Measurements from ENCODE around the gene OR52N5. TPM values are rescaled to one million over a fixed set of nuclear protein-coding genes. Genes with fewer than 3 reads are reported as not detected.

Gene OR52N5
- polyA plus RNA-seq, 2 of the 4 experiments (the other 2 are of a cell fraction): not detected

Other genes starting within 250 kb of the OR52N5 start
- not detected in 2 replicates for gene OR52H1, start 234.8 kb downstream of the OR52N5 start, polyA plus RNA-seq (2011; rRNA removed)
- not detected in 3 replicates for gene OR52H1, start 234.8 kb downstream of the OR52N5 start, polyA plus RNA-seq (2017; fragmentation: RNase III; extraction: RNeasy Plus Mini Kit Qiagen cat#74134 plus additional on column Dnase treatment)
- not detected in 2 replicates for gene OR52B6, start 202.5 kb downstream of the OR52N5 start, polyA plus RNA-seq (2011; rRNA removed)
- gene OR52B6, start 202.5 kb downstream of the OR52N5 start, polyA plus RNA-seq (2017; fragmentation: RNase III; extraction: RNeasy Plus Mini Kit Qiagen cat#74134 plus additional on column Dnase treatment): not detected in 3 replicates
- 44.1 and 52.8 TPM in 2 replicates for gene TRIM6, start 186.7 kb downstream of the OR52N5 start, polyA plus RNA-seq (2011; rRNA removed)
- gene TRIM6, start 186.7 kb downstream of the OR52N5 start, polyA plus RNA-seq (2017; fragmentation: RNase III; extraction: RNeasy Plus Mini Kit Qiagen cat#74134 plus additional on column Dnase treatment): 22.6 to 27.5 TPM (median 22.9 TPM) in 3 replicates
- gene TRIM34, start 158.4 kb downstream of the OR52N5 start, polyA plus RNA-seq (2011; rRNA removed): 11.7 and 15.2 TPM in 2 replicates
- 6.1 to 8.1 TPM (median 6.8 TPM) in 3 replicates for gene TRIM34, start 158.4 kb downstream of the OR52N5 start, polyA plus RNA-seq (2017; fragmentation: RNase III; extraction: RNeasy Plus Mini Kit Qiagen cat#74134 plus additional on column Dnase treatment)
- 30.5 and 32.6 TPM in 2 replicates for gene TRIM5, start 98.3 kb downstream of the OR52N5 start, polyA plus RNA-seq (2011; rRNA removed)
- 19.6 to 22.8 TPM (median 21.9 TPM) in 3 replicates for gene TRIM5, start 98.3 kb downstream of the OR52N5 start, polyA plus RNA-seq (2017; fragmentation: RNase III; extraction: RNeasy Plus Mini Kit Qiagen cat#74134 plus additional on column Dnase treatment)
- 2.4 and 2.7 TPM in 2 replicates for gene TRIM22, start 93.6 kb downstream of the OR52N5 start, polyA plus RNA-seq (2011; rRNA removed)
- 1.2 to 1.5 TPM (median 1.4 TPM) in 3 replicates for gene TRIM22, start 93.6 kb downstream of the OR52N5 start, polyA plus RNA-seq (2017; fragmentation: RNase III; extraction: RNeasy Plus Mini Kit Qiagen cat#74134 plus additional on column Dnase treatment)
- not detected in 2 replicates for gene OR56B1, start 46.9 kb downstream of the OR52N5 start, polyA plus RNA-seq (2011; rRNA removed)
- not detected in 3 replicates for gene OR56B1, start 46.9 kb downstream of the OR52N5 start, polyA plus RNA-seq (2017; fragmentation: RNase III; extraction: RNeasy Plus Mini Kit Qiagen cat#74134 plus additional on column Dnase treatment)
- not detected in 2 replicates for gene OR52N4, start 29.1 kb downstream of the OR52N5 start, polyA plus RNA-seq (2011; rRNA removed)
- gene OR52N4, start 29.1 kb downstream of the OR52N5 start, polyA plus RNA-seq (2017; fragmentation: RNase III; extraction: RNeasy Plus Mini Kit Qiagen cat#74134 plus additional on column Dnase treatment): not detected in 3 replicates
- not detected in 2 replicates for gene OR52N1, start 7.9 kb upstream of the OR52N5 start, polyA plus RNA-seq (2011; rRNA removed)
- gene OR52N1, start 7.9 kb upstream of the OR52N5 start, polyA plus RNA-seq (2017; fragmentation: RNase III; extraction: RNeasy Plus Mini Kit Qiagen cat#74134 plus additional on column Dnase treatment): not detected in 3 replicates
- not detected in 2 replicates for gene OR52N2, start 25.6 kb upstream of the OR52N5 start, polyA plus RNA-seq (2011; rRNA removed)
- gene OR52N2, start 25.6 kb upstream of the OR52N5 start, polyA plus RNA-seq (2017; fragmentation: RNase III; extraction: RNeasy Plus Mini Kit Qiagen cat#74134 plus additional on column Dnase treatment): not detected in 3 replicates
- gene OR52E6, start 58.5 kb upstream of the OR52N5 start, polyA plus RNA-seq (2011; rRNA removed): not detected in 2 replicates
- not detected in 3 replicates for gene OR52E6, start 58.5 kb upstream of the OR52N5 start, polyA plus RNA-seq (2017; fragmentation: RNase III; extraction: RNeasy Plus Mini Kit Qiagen cat#74134 plus additional on column Dnase treatment)
- not detected in 2 replicates for gene OR52E8, start 74.3 kb upstream of the OR52N5 start, polyA plus RNA-seq (2011; rRNA removed)
- gene OR52E8, start 74.3 kb upstream of the OR52N5 start, polyA plus RNA-seq (2017; fragmentation: RNase III; extraction: RNeasy Plus Mini Kit Qiagen cat#74134 plus additional on column Dnase treatment): not detected in 3 replicates
- gene OR52E4, start 97.3 kb upstream of the OR52N5 start, polyA plus RNA-seq (2011; rRNA removed): not detected in 2 replicates
- gene OR52E4, start 97.3 kb upstream of the OR52N5 start, polyA plus RNA-seq (2017; fragmentation: RNase III; extraction: RNeasy Plus Mini Kit Qiagen cat#74134 plus additional on column Dnase treatment): not detected in 3 replicates
- not detected in 2 replicates for gene OR52E5, start 109.9 kb upstream of the OR52N5 start, polyA plus RNA-seq (2011; rRNA removed)
- gene OR52E5, start 109.9 kb upstream of the OR52N5 start, polyA plus RNA-seq (2017; fragmentation: RNase III; extraction: RNeasy Plus Mini Kit Qiagen cat#74134 plus additional on column Dnase treatment): not detected in 3 replicates
- not detected in 2 replicates for gene OR56A3, start 158.9 kb upstream of the OR52N5 start, polyA plus RNA-seq (2011; rRNA removed)
- gene OR56A3, start 158.9 kb upstream of the OR52N5 start, polyA plus RNA-seq (2017; fragmentation: RNase III; extraction: RNeasy Plus Mini Kit Qiagen cat#74134 plus additional on column Dnase treatment): not detected in 3 replicates
- not detected in 2 replicates for gene OR56A5, start 185.1 kb upstream of the OR52N5 start, polyA plus RNA-seq (2011; rRNA removed)
- gene OR56A5, start 185.1 kb upstream of the OR52N5 start, polyA plus RNA-seq (2017; fragmentation: RNase III; extraction: RNeasy Plus Mini Kit Qiagen cat#74134 plus additional on column Dnase treatment): not detected in 3 replicates
- gene OR52L1, start 203.6 kb upstream of the OR52N5 start, polyA plus RNA-seq (2011; rRNA removed): not detected in 2 replicates
- not detected in 3 replicates for gene OR52L1, start 203.6 kb upstream of the OR52N5 start, polyA plus RNA-seq (2017; fragmentation: RNase III; extraction: RNeasy Plus Mini Kit Qiagen cat#74134 plus additional on column Dnase treatment)
- gene OR56A4, start 223.6 kb upstream of the OR52N5 start, polyA plus RNA-seq (2011; rRNA removed): not detected in 2 replicates
- not detected in 3 replicates for gene OR56A4, start 223.6 kb upstream of the OR52N5 start, polyA plus RNA-seq (2017; fragmentation: RNase III; extraction: RNeasy Plus Mini Kit Qiagen cat#74134 plus additional on column Dnase treatment)
- not detected in 2 replicates for gene OR56A1, start 247.4 kb upstream of the OR52N5 start, polyA plus RNA-seq (2011; rRNA removed)
- gene OR56A1, start 247.4 kb upstream of the OR52N5 start, polyA plus RNA-seq (2017; fragmentation: RNase III; extraction: RNeasy Plus Mini Kit Qiagen cat#74134 plus additional on column Dnase treatment): not detected in 3 replicates